GM12878 (cell line): ENCODE results near the gene TGM5. TPM values are rescaled to one million over a fixed set of nuclear protein-coding genes. Genes with fewer than 3 reads are reported as not detected.
A peak's percentile ranks its signal among the peaks of the same experiment; 100 is the strongest.

Experiments
- ATAC-seq: fragments of 200-7000 bp; cut with Tn5 transposase; 3 replicates; pipeline ENCODE4 v1.9.1; 2020; ENCODE audit warnings: mild to moderate bottlenecking, moderate library complexity
- BruUV-seq: library from RNA; stranded (reverse); fragments of 400-500 nt; replicated peaks from 2 replicates; lab custom pipeline; 2021; lab: Mats Ljungman, UMichigan
- CTCF ChIA-PET: fragments of 300-600 bp; sonication (Branson Sonifier 250); formaldehyde crosslinking; extraction: SDS; loops from one replicate; lab custom pipeline; 2021; ENCODE audit warnings: inconsistent platforms; lab: Yijun Ruan, JAX
- POLR2A ChIA-PET: fragments of 350-600 bp; formaldehyde crosslinking; extraction: SDS; loops from one replicate; lab custom pipeline; 2021; ENCODE audit warnings: inconsistent platforms; lab: Charles Lee
- RAD21 ChIA-PET: fragments of 300-600 bp; sonication (Branson Sonifier 250); formaldehyde crosslinking; loops from one replicate; lab custom pipeline; 2023; ENCODE audit warnings: antibody characterized with exemption; ENCODE audit not compliant: unreplicated experiment; lab: Charles Lee
- SMC1A ChIA-PET: fragments of 300-600 bp; sonication (Branson Sonifier 250); formaldehyde crosslinking; loops from one replicate; lab custom pipeline; 2023; ENCODE audit not compliant: unreplicated experiment, uncharacterized antibody; lab: Charles Lee
- DNase-seq: peaks from one replicate; pipeline ENCODE4 v3.0.0-alpha.2; 2011; ENCODE audit warnings: low read depth, low spot score
- FAIRE-seq: peaks from 3 replicates; lab custom pipeline; 2011; peaks lifted over from hg19 to GRCh38; lab: Jason Lieb, UNC
- H2AFZ ChIP-seq: 2 replicates; pipeline ENCODE4 v1.6.0; 2011; ENCODE audit warnings: low read depth, low read length, control low read depth; ENCODE audit not compliant: control insufficient read depth
- H3K27ac ChIP-seq: 2 replicates; pipeline ENCODE4 v1.5.1; 2011; ENCODE audit warnings: control low read depth; ENCODE audit not compliant: control insufficient read depth, insufficient read depth
- H3K27me3 ChIP-seq, 2 experiments: replicated peaks in 1 of 2; 2 replicates each; pipeline versions ENCODE4 v1.6.0 to v1.6.1; 2011; ENCODE audit warnings: low read length in 1 of 2; ENCODE audit not compliant: control insufficient read depth in 2 of 2, insufficient read depth in 2 of 2
- H3K36me3 ChIP-seq, 2 experiments: 2 replicates each; pipeline ENCODE4 v1.5.1; 2011; ENCODE audit warnings: low read length in 1 of 2; ENCODE audit not compliant: control insufficient read depth in 2 of 2, insufficient read depth in 2 of 2
- H3K4me1 ChIP-seq: 2 replicates; pipeline ENCODE4 v1.6.1; 2011; ENCODE audit warnings: mild to moderate bottlenecking, low read length, moderate library complexity, mixed read lengths; ENCODE audit not compliant: control insufficient read depth, insufficient read depth
- H3K4me2 ChIP-seq: 2 replicates; pipeline ENCODE4 v1.6.0; 2011; ENCODE audit warnings: control low read depth; ENCODE audit not compliant: control insufficient read depth, insufficient read depth
- H3K4me3 ChIP-seq: fragments of 200-600 bp; sonication (generic); 2 replicates; pipeline ENCODE4 v1.5.1; 2016
- H3K79me2 ChIP-seq: 2 replicates; pipeline ENCODE4 v1.6.0; 2011; ENCODE audit warnings: low read length; ENCODE audit not compliant: control insufficient read depth, insufficient read depth
- H3K9ac ChIP-seq: 2 replicates; pipeline ENCODE4 v1.8.0; 2011; ENCODE audit warnings: low read length, control low read depth, mixed read lengths; ENCODE audit not compliant: control insufficient read depth, insufficient read depth
- H3K9me3 ChIP-seq: replicated peaks from 3 replicates; pipeline ENCODE4 v1.5.1; 2011; ENCODE audit warnings: mild to moderate bottlenecking, low read length; ENCODE audit not compliant: control insufficient read depth, insufficient read depth
- H4K20me1 ChIP-seq: 2 replicates; pipeline ENCODE4 v1.6.0; 2011; ENCODE audit not compliant: control insufficient read depth, insufficient read depth
- CTCF ChIP-seq, 3 experiments: IDR thresholded peaks in 2 of 3; conservative IDR thresholded peaks in 1 of 3; 2 replicates each; pipeline ENCODE4 v1.5.1; 2011; ENCODE audit warnings: low read depth in 3 of 3, low read length in 3 of 3, mild to moderate bottlenecking in 3 of 3, control low read depth in 2 of 3, moderate library complexity in 2 of 3, inconsistent platforms in 1 of 3, mixed read lengths in 1 of 3; ENCODE audit not compliant: control insufficient read depth in 2 of 3, insufficient read depth in 1 of 3; ENCODE audit errors: extremely low read depth in 1 of 3
- RAD21 ChIP-seq: IDR thresholded peaks from 2 replicates; pipeline ENCODE4 v1.6.1; 2011; ENCODE audit warnings: mild to moderate bottlenecking, low read depth, low read length, moderate library complexity; ENCODE audit not compliant: insufficient read depth
- SMC3 ChIP-seq: IDR thresholded peaks from 2 replicates; pipeline ENCODE4 v1.6.1; 2011; ENCODE audit warnings: low read length, improper control_type of control experiment, borderline replicate concordance
- TCF12 ChIP-seq: IDR thresholded peaks from 2 replicates; pipeline ENCODE4 v1.6.1; 2011; ENCODE audit warnings: low read depth, mild to moderate bottlenecking, low read length
- TCF3 ChIP-seq: IDR thresholded peaks from 2 replicates; pipeline ENCODE4 v1.6.1; 2012; ENCODE audit warnings: low read depth, mild to moderate bottlenecking, low read length, borderline replicate concordance; ENCODE audit not compliant: insufficient read depth
- WGBS: methylation state at CpG from one replicate; pipeline ENCODE4 v1.1.6; 2016; ENCODE audit warnings: low lambda C conversion rate; ENCODE audit not compliant: insufficient replicate concordance, insufficient coverage; ENCODE audit errors: missing lambda C conversion rate; 5-methylcytosine and 5-hydroxymethylcytosine counted together
- in situ Hi-C: fragments of 300-500 bp; cut with MboI; formaldehyde crosslinking; loops from 9 replicates; pipeline ENCODE4 v1.14.3; 2018; ENCODE audit warnings: mixed read lengths
- intact Hi-C: fragments of 100-400 bp; cut with micrococcal nuclease; formaldehyde crosslinking; loops from one replicate; pipeline ENCODE4 v1.14.2; 2022; ENCODE audit not compliant: unreplicated experiment
- polyA plus RNA-seq, 11 experiments: library from polyadenylated mRNA; depleted of rRNA in 4 of 11; unstranded in 6 of 11; stranded (reverse) in 5 of 11; fragments of >200 nt; fragmentation: Nextera tagmentation in 4 of 11; fragmentation: Illumina TruSeq in 1 of 11; extraction: Ambion mirVana in 4 of 11; extraction: Trizol in 1 of 11; gene quantifications; 1 replicate in 1 of 11; 2 replicates in 10 of 11; pipeline versions ENCODE4 v1.2.1 to v1.2.3, GENCODE V29; 2011 to 2016; ENCODE audit warnings: inconsistent platforms in 2 of 11, missing spikeins in 2 of 11, low read depth in 1 of 11
- total RNA-seq, 4 experiments: library from RNA; depleted of rRNA in 3 of 4; stranded (reverse); fragments of >200 nt in 3 of 4; fragmentation: Illumina TruSeq in 1 of 4; extraction: Trizol in 1 of 4; gene quantifications; 2 replicates each; pipeline versions ENCODE4 v1.2.1 to v1.2.3, GENCODE V29; 2013 to 2021

TGM5 gene
- total and polyA plus RNA-seq, 10 of the 15 experiments (the other 5 are each of a cell fraction or from before 2014, with no cell fraction given) = 4.4 to 27.1 (median 5.6) TPM

GRCh38 chr15:43187544-43188155 lies 79.1 kb downstream of the TGM5 start:
- Histone ChIP-seq H3K4me3 (no peak overlapping the region), H3K4me1 (no peaks in the 10 kb centered on the region), H3K36me3 (peaks cover 4 to 18% of the 10 kb centered on the region in 2 experiments; a peak in 3 of 4 replicates), H3K9ac (no peak overlapping the region), H3K4me2 (no peak overlapping the region; the same call in 1 of the 2 replicates), H3K27ac (no peak overlapping the region), H2AFZ (no peak overlapping the region), H3K27me3 (no peaks in the 10 kb centered on the region), H4K20me1 (no peaks in the 10 kb centered on the region), H3K9me3 (no peaks in the 10 kb centered on the region), H3K79me2 (peaks cover 15% of the 10 kb centered on the region)
- FAIRE-seq (peak; percentile 7), ATAC-seq (0 out of 3 replicates have a peak, but pooled peaks have one; percentile 12), DNase-seq (no peak)
- 77% methylated on average over 2 of the region's 2 CpGs for WGBS
- peak; percentile 72 for TF ChIP-seq SMC3
- peak; percentile 66 for TF ChIP-seq RAD21
- no peak for TF ChIP-seq TCF3
- TF ChIP-seq TCF12 = no peak
- peak; percentile 56 to 75 (median 60); a peak in 5 of 6 replicates for TF ChIP-seq CTCF (IDR thresholded peaks at IDR 0.05 in 2 of 3, conservative IDR thresholded peaks at IDR 0.05 in 1 of 3; ENCODE audit: control insufficient read depth in 2 of 3, extremely low read depth in 1 of 3, insufficient read depth in 1 of 3, low read depth in 3 of 3, low read length in 3 of 3)
- intact Hi-C loops = loop anchor here (1.0 to 5.0 kb wide), 4 partner anchors 17 to 98 kb away; partner anchors contain the start of gene TMEM62
- no TSS peak for BruUV-seq
- in situ Hi-C loops = no loop called here
- SMC1A ChIA-PET = interaction anchor here (1.5 kb wide), 1 partner anchor 15 kb away, joined by 3 read pairs; no protein-coding TSS in a partner anchor
- RAD21 ChIA-PET = interaction anchor here (1.0 to 2.2 kb wide), 2 partner anchors 16 to 98 kb away, joined by 6 to 15 read pairs; no protein-coding TSS in a partner anchor
- CTCF ChIA-PET = interaction anchor here (1.1 to 5.0 kb wide), 4 partner anchors 16 to 98 kb away, joined by 3 to 37 read pairs (median 14); partner anchors contain the start of gene UBR1
- POLR2A ChIA-PET = no interaction called here
